Sciatic nerve (tissue), 2 donors: ENCODE data around the gene ZEB2. TPM values are rescaled to one million over a fixed set of nuclear protein-coding genes. Genes with fewer than 3 reads are reported as not detected.

Experiments used
- ATAC-seq: fragments of 200-7000 bp; cut with Tn5 transposase; one replicate; pipeline ENCODE4 v1.9.1; 2020; ENCODE audit warnings: mild to moderate bottlenecking, moderate library complexity
- DNase-seq: peaks from one replicate; pipeline ENCODE4 v3.0.0-alpha.2; 2020; ENCODE audit warnings: low spot score
- intact Hi-C: fragments of 100-400 bp; cut with DNase I; formaldehyde crosslinking; loops from one replicate; pipeline ENCODE4 v1.14.2; 2022
- total RNA-seq: library from RNA; stranded (reverse); fragmentation: NEBNext Ultra II Directional; extraction: Animal tissue kit (Norgen Biotek cat#: 25700); gene quantifications from one replicate; pipeline ENCODE4 v1.2.1, GENCODE V29; 2021
- donor health status: DM: no; HTN: no; CAD: no.
- donor health status: DM: no; HTN: no; CAD: no.

The ZEB2 gene
- 440 TPM for total RNA-seq

DNA sequence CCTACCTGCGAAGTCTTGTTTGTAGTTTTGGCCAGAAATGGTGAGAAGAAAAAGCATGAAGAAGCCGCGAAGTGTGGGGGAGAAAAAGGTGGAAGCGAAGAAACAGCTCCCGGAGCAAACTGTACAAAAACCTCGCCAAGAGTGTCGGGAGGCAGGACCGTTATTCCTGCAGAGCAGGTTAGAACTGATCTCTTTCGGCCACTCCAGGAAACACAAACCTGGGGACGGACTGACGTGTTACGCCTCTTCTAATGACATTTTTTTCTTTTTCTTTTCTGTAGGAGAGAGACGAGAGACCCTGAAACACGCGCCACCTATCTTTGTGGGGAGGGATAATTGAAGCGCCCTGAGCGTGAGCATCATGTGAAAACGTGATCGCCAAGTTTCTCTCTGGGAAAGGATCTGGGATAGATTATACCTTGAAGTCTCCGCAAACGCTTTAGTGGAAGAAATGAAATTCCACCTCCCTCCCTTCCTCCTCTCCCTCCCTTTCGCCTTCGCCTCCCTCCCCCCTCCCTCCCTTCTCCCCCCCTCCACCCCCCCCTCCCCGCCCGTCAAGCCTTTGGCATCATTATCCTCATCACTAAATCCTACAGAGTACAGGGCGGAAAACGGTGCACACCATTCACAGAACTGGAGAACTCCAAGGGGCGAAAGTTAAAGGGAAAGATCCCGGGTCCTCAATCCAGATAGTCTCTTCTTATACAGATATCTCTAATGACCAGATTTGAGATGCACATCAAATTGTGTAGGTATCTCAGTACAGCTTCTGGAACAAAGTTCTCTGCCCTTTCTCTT lies at the start of gene ZEB2:
ZEB2 (minus strand) TSS at position 186 of the 798 bp plus-strand sequence. CDS start 2,769 bp downstream, outside the sequence.
- intact Hi-C loops = loop anchor here (10.0 kb wide), 1 partner anchor 1235 kb away; no protein-coding TSS in a partner anchor
- peak; percentile 81 for DNase-seq
- peak; percentile 73 for ATAC-seq

DNA sequence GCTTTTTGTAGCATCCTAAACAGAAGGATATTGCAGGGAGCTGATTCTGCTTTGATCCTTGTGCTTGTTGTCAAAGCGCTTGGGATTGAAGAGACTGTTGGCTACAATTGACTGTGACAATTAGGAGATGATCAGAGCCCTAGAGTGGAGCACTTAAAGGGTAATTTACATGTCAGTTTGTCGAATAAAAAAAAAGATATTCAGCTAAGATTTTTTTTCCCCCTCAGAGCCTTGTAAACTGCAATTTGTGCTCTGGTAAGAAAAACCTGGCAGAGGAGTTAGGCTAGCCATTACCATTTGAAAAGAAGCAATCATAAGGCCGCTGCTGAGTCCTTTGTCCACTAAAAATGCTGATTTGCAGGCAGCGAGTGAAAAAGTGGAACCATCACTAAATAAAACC lies 47.8 kb upstream of the ZEB2 start:
- no peak for ATAC-seq
- intact Hi-C loops = no loop called here
- DNase-seq = no peak

DNA sequence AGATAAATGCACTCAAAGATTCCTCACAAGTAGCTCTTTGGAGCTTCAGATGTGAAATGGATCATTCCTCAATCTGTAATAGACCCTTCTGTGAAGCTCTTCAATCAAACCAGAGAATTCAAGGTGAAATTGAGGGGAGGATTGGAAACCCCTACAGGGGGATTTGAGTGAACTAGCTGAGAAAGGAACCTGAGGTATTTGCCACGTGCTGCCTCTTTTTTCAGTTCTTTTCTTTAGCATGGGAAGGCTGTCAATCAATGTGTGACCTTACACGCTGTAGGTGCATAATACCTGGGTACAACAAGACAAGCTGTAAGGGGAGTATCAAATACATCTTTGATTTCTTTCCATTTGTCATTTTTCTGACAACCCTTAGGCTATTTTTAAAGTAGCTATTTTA lies 46.5 kb upstream of the ZEB2 start:
- intact Hi-C loops = no loop called here
- DNase-seq (no peak), ATAC-seq (no peak)

DNA sequence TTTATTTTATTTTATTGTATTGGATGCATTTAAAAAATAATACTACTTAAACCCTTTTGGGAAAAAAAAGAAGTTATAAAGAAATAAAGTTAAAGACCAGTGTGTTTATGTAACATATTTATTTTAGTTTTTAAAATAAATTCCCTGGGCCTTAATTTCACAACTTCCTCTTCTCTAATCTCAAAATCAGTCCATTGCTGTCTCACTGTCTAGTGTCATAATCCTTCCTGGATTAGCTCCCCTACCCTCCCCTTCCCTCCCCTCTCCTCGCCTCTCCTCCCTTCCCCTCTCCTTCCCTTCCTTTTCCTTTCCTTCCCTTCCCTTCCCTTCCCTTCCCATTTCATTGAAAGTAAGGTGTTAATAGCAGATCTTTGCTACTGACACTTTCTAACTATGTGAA lies 40.3 kb upstream of the ZEB2 start:
- ATAC-seq = no peak
- intact Hi-C loops = no loop called here
- no peak for DNase-seq

DNA sequence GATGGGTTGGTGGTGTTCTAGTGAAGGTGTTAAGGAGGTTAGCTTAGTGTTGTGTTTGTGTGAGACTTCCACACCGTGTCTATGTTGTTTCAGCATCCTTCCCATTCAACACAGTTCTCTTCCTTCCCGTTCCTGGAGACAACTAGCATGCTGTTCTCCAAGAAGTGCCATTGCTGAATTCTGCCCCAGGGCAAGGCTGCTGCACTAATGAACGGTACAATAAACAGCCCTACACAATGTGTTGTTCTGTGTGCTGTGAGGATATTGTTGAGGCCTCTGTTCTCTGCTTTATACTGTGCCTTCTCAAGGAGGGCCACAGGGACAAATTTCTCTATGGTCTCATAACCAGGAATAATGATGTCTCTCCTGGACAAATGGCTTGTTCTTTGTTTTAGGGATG lies 39.8 kb upstream of the ZEB2 start:
- intact Hi-C loops = no loop called here
- ATAC-seq = no peak

DNA sequence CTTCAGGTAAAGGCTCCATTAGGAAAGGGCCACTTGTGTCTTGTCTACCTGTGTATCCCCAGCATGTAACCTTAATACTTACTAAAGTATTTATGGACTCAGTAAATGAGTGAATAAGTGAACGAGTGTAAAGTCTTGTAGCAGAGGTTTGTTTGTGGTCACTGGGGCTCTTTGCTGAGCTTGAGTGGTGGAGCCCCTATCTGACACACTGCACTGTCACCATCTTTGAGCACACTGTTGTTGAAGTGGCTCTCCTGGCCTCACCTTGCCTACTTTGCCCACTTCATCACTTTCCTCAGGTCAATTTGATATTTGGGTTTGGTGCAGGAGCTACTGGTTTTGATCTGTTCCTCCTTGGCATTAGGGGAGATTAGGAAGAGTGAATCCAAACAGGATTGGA lies 39.3 kb upstream of the ZEB2 start:
- no peak for ATAC-seq
- intact Hi-C loops = no loop called here

More for the DNA sequence above, 39.8 kb upstream of the ZEB2 start:
- no peak for DNase-seq

DNA sequence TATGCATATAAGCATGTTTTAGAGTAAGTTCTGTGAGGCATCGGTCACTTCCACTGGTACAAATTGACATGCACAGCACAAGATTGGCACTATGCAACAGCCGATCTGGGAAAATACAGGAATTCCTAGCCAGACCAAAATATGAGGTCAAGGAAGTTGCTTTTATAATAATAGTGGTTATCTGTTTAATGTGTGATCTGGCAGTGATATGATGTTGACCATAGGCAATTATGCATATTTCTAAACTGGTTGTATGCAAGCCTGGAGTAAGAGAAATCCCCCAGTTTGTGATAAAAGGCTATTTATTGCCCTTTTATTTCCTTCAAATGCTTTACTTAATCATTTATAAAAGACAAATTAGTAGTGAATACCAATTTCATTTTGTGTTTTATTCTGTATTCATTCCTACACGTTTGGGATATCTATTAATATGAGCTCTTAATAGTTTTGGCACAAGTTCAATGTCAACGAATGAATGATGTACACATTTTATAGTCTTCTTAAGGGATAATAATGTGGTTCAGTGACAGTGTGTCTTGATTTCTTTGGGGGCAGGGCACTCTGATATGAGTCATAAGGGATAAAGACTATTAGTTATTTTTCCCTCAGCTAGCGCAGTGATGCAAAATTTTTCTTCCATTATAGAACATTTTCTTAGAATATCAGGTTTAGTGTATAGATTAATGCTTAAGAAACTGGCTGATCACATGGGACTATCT lies 34.7 kb upstream of the ZEB2 start:
- intact Hi-C loops = no loop called here
- no peak for ATAC-seq
- DNase-seq = no peak

More for the DNA sequence above, 39.3 kb upstream of the ZEB2 start:
- DNase-seq = no peak

DNA sequence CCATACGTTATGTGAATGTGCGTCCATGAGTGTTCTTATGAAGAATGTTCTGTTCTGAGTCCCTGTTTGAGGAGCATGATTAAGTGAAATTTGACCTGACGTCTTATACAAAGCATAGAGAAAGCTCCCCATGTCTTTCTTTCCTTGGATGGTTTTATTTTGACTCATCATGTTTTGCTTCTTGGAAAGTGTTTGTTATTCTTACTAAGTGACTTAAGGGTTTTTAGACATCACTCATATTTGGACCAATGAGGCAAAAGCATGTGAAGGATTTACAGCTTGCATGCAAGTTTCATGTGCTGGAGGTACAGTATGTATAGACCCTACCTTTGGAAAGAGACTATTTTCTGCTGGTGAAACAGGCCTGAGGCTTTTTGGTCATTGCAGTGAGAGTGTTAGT lies 33.5 kb upstream of the ZEB2 start:
- no peak for DNase-seq
- intact Hi-C loops = no loop called here
- ATAC-seq = no peak

DNA sequence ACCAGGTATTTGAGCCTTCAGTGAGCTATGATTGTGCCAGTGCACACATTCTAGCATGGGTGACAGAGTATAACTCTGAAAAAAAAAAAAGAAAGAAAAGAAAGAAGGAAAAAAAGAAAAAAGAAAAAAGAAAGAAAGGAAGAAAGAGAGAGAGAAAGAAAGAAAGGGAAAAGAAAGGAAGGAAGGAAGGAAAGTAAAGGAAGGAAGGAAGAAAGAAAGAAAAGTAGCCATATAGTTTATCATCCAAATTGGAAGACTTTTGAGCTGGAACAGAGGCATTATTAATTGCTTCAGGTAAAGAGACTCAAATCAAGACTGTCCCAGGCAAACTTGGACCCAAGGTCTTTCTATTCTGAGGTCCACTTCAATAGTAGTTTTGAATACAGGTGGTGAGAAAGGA lies 32.9 kb upstream of the ZEB2 start:
- intact Hi-C loops = no loop called here
- DNase-seq (no peak), ATAC-seq (no peak)

DNA sequence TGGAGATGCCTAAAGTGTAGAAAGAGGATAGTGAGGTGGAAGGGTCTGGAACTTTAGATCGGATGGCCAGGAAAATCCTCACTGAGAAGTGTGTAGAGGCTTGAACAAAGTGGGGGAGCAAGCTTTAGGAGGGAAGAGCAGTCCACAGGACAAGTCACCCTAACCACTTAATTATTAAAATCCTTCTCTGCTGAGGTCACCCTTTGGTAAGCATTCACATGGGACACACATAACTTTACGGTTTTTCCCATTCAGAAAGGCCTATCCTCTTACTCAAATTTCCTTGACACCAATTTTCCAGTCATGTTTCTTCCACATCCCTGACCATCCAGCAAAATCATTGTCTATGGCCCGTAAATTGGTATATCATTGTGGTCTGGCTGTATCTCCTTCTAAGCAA lies 31.0 kb upstream of the ZEB2 start:
- no peak for ATAC-seq
- no peak for DNase-seq
- intact Hi-C loops = no loop called here

DNA sequence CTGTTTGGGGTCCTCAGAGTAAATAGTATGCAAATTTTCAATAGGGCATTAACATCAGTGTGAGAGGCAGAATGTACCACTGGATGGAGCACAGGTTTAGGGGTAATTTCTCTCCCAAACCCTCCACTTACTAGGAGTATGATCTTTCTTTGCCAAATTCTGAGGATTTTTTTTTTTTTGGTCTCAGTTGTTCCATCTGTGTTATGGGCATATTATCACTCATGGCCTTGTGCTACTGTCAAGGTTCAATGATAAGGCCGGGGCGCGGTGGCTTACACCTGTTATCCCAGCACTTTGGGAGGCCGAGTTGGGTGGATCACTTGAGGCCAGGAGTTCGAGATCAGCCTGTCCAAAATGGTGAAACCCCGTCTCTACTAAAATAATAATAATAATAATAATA lies 30.2 kb upstream of the ZEB2 start:
- DNase-seq (no peak), ATAC-seq (no peak)
- intact Hi-C loops = no loop called here

DNA sequence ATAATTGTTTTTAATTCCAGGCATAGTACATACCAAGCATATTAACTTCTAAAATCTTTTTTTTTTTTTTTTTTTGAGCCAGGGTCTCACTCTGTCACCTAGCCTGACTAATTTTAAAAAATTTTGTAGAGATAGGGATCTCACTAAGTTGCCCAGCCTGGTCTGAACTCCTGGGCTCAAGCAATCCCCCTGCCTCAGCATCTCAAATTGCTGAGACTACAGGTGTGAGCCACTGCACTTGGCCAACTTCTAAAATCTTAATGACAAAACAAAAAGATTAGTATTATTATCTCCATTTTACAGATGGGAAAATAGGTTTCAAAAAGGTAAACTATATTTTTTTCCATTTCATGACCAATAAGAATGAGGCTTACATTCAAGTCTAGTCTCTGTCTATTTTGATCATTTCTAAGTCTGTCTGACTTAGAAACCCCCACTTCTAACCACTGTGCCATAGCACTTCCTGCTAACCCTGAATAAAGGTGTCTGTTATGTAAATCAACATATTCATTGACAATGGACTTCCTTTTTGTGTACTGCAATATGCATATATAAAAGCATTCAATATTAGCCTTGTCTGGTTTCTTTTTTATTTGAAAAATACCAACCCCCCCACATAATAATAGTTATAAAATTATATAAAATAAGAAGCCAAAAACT lies 28.7 kb upstream of the ZEB2 start:
- ATAC-seq = no peak
- no peak for DNase-seq
- intact Hi-C loops = no loop called here

DNA sequence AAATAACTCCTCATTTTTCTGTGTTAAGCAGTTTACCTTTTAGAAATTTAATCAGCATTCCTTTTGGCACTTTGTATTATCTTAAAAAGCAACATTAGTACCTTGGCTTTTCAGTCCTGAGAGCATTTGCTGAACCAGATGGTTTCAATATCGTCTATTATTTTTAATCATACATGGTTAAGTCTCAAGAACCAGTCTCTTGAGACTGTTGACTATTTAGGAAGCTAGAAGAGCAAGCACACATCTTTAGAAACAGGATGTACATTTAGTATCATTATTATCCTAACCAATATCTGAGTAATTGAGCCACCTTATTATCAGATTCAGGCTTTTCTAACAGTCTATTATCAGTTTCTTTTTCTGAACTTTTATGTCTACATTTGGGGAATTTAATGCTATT lies 28.2 kb upstream of the ZEB2 start:
- ATAC-seq (no peak), DNase-seq (no peak)
- intact Hi-C loops = no loop called here

DNA sequence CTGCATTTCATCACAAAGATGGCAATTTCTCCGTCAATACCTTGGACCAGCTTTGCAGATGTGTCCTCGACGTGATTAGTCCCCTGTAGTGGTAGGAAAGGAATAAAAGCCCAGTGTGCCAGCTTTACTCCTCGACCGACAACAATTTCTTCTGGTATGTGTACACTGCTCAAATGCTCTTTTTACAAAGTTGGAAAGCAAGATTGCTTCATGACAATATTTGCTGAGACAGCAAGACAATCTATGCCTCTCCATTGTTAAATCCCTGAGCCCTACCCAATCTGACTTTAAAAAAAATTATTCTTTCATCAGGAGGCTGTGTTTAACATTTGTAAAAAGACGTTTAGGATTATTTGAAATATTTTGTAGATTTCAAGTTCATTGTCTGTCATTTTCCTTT lies 27.6 kb upstream of the ZEB2 start:
- intact Hi-C loops = no loop called here
- DNase-seq (no peak), ATAC-seq (peak; percentile 70)

DNA sequence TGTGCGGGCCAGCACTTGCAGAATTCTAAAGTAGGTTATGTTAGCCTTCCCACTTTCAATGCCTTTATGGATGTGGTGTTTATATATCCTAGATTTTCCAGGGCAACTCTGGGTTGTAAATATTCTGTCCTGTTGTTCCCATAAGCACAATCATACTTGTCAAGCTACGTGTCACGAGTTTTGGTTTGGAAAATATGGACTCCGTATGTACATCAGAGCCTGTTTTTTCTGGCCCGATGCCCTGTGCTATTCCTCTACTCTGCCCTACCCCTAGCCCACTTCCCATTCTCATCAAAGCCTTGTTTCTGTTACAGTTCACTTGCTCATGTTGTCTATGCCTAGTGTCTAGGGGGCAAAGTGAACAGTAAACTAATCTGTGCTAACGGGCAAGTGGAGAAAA lies 27.0 kb upstream of the ZEB2 start:
- DNase-seq (no peak), ATAC-seq (peak; percentile 58)
- intact Hi-C loops = no loop called here

DNA sequence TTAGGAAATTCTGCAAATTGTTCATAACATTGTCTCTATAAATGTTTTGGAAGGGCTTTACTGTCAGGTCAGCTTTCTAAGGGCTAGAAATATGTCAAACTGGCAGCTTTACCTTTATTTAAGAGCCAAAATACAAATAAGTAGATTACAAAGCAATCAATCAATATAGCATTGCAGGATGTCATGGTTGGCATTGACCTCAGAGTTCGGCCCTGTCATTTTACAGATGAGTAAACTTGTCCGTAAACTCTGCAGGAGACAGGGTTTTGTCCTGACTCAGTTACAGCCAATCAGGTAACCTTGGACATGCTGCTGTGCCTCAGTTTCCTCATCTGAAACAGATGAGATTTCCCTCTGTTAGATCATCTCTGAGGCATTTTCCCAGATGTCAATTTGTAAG lies 25.9 kb upstream of the ZEB2 start:
- no peak for ATAC-seq

DNA sequence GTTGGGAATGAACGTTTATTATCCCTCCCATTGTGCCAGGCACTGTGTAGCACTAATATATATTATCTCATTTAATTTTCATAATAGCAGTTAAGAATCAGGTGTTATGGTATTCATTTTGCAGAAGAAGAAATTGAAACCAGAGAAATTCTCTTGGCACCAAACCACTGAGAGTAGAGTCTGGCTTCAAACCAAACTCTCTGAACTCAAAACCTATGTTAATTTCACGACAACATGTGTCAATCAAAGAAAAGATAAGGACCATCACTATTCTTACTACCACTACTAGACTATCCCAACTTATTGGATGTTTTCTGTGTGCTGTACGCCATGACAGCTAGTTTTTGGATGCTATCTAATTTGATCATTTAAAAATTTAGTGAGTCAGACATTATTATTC lies 24.1 kb upstream of the ZEB2 start:
- intact Hi-C loops = no loop called here
- ATAC-seq = no peak
- DNase-seq = no peak

More for the DNA sequence above, 25.9 kb upstream of the ZEB2 start:
- DNase-seq = no peak
- intact Hi-C loops = no loop called here

DNA sequence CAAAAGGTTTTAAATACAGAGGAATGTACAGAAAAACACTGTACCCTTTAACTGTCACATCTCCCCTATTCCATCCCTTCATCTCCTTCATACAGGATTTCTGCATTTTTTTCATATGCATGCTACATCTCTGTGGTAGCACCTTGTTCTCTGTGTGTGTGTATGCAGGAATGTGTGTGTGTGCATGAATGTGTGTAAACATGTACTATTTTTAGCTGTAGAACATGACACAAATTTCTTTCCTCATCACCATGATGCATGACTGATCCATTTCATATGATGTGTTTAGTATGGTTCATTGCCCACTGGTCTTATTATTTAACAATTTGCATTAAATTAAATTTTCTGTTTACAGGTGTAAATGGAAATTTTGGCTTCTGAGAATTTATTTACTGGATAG lies 21.5 kb upstream of the ZEB2 start:
- intact Hi-C loops = no loop called here

DNA sequence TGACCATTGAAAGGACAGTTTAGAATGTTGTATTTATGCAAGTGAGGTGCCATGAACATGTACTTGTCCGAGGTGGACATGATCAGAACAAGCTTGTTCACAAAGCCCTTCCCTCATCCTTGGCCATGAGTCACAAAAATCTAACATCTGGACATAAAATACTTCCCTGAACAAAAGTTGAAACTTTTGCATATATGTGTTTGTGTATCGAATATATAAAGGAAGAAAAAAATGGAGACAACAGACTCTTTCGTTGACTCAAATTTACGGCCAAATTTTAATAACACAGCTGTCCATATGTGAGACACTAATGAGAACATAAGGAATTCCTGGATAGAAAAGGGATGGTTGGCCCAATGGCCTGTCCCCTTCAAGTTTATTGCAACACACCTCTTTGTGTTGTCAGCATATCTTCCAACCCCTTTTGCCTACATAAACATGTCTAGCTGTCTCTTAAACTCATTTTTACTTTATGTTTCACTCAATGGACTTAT lies 19.4 kb upstream of the ZEB2 start:
- ATAC-seq = no peak

More for the DNA sequence above, 21.5 kb upstream of the ZEB2 start:
- no peak for ATAC-seq
- DNase-seq = no peak

DNA sequence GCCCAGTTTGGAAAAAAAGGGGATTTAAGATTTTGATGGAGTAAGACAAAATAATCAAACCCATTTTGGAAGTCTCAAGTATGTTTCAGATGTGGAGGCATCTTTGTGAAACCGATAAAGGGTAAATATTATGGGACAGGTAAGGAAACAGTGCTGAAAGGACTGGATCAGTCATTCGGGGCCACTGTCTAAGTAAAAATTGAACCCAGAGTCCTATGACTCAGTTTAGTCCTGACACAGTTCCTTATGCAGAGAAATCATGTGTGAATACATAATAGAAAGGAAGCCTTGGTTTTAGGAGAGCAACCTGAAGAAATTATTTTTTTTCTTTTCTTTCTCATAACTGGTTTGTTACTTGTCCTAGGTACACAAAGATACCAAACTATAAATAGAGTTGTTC lies 15.4 kb upstream of the ZEB2 start:
- ATAC-seq (no peak), DNase-seq (no peak)
- intact Hi-C loops = no loop called here

More for the DNA sequence above, 19.4 kb upstream of the ZEB2 start:
- no peak for DNase-seq
- intact Hi-C loops = no loop called here
